ENCODE data around the gene NPAS3.

Gene NPAS3

DNA sequence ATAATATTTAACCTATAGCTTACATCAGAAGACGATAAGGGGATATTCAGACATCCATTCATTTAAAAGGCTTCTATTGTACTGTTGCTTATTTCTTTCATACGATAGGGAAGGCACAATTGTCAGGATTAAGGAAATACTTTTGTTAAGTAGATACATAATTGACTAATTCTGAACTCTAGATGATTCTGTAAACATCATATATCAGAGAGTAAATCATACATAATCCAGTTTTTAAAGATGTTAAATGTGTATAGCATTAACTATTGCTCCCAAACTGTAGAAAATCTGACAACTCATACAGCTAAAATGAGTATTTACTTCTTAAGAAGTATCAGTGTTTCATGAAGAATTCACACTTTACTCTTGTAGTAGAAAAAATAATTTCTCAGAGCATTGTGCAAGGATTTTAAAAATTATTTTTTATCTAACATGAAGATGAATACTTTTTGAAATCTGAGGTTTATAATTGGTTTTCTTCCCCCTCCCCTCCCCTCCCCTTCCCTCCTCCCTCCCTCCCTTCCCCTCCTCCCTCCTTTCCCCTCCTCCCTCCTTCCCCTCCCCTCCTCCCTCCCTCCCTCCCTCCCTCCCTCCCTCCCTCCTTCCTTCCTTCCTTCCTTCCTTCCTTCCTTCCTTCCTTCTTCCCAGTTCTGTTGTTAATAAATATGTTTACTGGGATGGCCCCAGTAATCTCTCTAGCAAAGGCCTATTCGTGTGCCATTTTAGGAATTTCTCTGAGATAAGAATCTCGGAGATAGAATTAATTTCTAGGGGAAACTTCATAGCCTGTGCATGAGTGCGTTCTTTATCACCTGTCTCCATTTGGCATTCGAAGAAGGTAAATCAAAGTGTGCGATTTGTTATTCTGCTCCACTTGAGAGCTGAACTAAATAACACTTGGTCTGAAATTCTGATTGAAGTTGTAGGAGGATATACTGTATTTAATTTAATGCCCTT is 2.3 kb downstream of the NPAS3 start:
- DNase-seq, result no peak

DNA sequence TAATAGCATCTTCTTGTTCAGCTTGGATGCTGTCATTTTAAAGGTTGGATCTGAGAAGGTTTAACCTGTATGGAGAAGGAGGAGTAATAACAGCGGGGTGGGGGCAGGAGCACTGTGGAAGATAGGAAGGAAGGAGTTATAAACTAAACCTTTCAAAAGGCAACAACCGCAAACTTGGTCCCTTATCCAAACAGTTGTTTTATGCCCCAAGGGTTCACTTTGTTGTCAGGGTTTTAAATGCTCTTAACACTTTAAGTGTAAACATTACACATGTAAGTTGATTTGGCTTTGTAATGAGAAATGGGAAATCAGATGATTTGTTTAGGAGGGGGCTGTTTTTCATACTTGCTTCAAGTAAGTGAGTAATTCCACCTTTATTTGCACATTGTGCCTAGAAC is 3.0 kb downstream of the NPAS3 start:
- peak; percentile 18 for DNase-seq

DNA sequence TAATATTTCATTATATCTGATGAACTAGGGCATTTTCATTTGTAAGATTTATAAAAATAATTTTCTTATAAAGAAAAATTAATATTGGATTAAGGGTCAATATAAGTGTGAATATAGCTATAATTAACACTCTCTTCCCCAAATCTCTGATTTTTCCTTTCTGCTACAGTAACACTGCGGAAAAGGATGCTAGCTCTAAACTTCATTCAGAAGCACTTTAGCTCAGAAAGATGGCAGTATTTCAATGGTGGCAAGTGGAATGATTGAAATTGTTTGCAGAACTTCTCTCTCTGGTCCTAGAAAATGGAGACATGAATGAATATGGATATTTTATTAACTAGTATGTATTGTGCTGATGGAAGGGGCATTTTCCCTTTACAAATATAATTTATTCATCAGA is 8.4 kb downstream of the NPAS3 start:
- DNase-seq, result no peak

- no peak for DNase-seq
Observed at GRCh38 chr14:32947792-32948191, 9.1 kb downstream of the NPAS3 start.

DNA sequence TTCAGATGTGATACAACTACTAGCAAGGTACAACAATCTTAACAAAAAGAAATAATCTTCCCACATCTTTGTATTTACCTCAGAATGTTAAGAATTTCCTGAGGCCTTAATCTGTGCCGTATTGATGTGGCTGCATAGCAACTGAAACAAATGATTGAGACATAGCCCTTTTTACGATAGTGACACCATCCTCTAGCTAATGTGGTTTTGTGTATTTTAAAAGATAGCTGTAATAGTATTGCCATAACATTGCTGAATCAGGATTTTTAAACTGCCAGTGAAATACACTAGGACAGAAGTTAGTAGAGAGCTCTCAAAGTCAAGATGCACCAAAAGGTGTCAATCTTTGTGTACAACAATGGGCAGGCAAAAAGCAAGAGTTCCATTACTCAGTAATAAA is 11.9 kb downstream of the NPAS3 start:
- DNase-seq, result no peak

- no peak for DNase-seq
Observed at GRCh38 chr14:32967421-32967820, 28.7 kb downstream of the NPAS3 start.

GRCh38 chr14:32968972-32969544 is 30.4 kb downstream of the NPAS3 start:
- DNase-seq, result no peak

- no peak for DNase-seq
Observed at GRCh38 chr14:32977913-32978312, 39.2 kb downstream of the NPAS3 start.

DNA sequence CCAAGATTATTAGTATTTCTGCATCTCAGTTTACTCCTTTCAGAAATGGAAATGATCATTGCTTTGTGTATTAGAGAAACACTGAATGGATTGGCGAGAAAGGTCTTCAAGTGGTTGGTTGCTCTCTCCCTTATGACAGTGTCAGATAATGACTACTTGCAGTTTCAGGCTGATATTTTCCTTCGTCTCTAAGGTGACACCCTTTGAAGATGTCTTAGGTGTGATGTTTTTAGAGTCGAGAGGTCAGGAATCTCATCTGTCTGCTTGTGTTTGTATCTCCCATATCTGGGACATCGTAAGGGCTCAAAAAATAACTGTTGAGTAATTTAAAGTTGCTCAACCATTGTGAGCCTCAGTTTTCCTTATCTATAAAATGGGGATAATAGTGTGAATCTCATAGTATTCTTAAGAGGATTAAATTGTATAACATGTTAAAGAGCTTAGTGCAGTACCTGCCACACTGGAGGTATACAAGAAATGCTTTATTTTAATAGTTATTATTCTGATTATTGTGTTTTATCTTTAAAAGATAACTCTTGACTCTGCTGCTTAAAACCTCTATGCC is 40.1 kb downstream of the NPAS3 start:
- no peak for DNase-seq

GRCh38 chr14:32980178-32980901 is 41.7 kb downstream of the NPAS3 start:
- DNase-seq, result no peak

GRCh38 chr14:32980902-32981501 is 42.3 kb downstream of the NPAS3 start:
- peak; percentile 18 for DNase-seq

DNA sequence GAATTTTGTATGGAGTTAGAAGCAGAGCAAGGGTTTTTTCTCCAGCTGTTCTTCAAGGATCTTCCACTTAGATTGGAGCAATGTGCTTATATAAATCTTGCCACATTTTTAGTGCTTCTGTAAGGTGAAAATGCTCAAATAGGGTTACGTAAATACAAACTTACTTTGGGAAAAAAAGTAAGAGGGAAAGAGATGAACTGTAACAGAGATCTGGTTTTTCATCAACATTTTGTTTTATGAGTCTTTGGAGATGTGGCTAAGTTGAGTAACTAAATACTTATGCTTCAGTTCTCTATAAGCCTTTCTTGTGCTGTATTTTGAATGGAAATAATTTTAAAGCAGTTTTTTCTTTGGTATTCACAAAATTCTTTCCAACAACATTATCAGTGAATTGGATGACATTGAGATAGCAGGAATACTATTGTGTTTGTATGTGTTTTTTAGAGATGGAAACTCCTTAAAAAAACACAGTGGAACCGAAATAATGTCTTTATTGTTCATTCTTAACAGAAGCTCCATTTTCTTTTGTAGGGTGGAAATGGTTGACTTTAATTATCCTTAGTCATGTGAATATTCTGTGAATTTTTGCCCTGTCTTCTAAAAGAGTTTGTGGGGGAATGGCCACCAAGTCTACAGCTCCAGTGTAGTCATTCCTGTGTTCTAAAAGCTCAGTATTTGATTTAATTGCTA is 45.7 kb downstream of the NPAS3 start:
- DNase-seq, result no peak

DNA sequence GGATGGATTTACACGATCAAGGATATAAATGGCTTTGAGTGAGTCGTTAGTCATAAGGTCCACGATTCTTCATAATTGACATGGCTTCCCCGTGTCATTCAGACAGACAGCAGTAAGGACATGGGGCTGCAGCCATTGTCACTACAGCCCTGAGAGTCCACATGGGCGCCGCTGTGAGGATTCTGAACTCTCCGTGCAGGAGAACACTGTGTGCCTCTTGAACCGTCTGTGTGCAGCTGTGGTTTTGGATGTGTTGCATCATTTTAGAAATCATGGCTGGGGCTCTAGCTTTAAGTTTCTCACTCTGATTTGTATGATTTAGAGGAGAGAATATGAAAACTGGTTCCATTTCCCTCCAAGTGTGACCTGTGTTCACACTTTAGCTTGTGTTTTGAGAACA is 47.2 kb downstream of the NPAS3 start:
- DNase-seq, result no peak

DNA sequence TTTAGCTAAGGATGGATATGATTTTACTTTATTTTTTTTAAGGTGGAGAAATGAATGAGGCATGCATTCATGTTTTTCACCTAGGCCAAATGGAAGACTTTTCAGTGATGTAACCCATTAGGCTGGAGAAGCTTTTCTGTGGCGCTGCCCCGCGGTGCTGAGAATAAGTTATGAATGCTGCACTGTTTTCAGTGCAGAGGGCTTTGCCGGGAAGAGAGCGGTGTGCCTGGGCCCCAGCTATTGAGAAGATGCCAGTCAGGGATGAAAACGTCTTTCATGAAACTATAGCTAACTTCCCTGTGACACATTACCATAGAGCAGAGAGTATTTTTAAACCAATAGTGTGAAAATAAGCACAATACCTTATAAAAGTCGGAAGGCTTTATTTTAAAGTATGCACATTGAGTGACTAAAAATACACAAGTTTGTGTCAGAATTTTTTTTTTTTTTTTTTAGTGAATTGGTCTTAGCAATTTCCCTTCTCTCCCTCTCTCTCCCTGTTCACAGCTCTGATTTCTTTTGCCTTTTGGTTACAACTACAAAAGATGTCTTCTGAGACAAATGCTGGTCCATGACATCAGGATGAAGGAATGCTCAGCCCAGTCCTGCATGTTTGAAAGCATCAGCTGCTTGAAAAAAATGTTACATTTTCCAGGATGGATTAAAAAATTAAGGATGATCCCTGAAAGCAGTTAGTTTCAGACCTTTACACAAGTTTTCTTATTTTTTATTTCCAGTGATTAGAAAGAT is 48.3 kb downstream of the NPAS3 start:
- no peak for DNase-seq

GRCh38 chr14:32991691-32992090 is 53.0 kb downstream of the NPAS3 start:
- no peak for DNase-seq

GRCh38 chr14:32993921-32994320 is 55.2 kb downstream of the NPAS3 start:
- DNase-seq, result no peak

GRCh38 chr14:32996343-32996742 is 57.7 kb downstream of the NPAS3 start:
- no peak for DNase-seq

GRCh38 chr14:32998433-32998832 is 59.8 kb downstream of the NPAS3 start:
- no peak for DNase-seq

- no peak for DNase-seq
Observed at GRCh38 chr14:33009673-33010072, 71.0 kb downstream of the NPAS3 start.

- no peak for DNase-seq
Observed at GRCh38 chr14:33010495-33010894, 71.8 kb downstream of the NPAS3 start.

DNA sequence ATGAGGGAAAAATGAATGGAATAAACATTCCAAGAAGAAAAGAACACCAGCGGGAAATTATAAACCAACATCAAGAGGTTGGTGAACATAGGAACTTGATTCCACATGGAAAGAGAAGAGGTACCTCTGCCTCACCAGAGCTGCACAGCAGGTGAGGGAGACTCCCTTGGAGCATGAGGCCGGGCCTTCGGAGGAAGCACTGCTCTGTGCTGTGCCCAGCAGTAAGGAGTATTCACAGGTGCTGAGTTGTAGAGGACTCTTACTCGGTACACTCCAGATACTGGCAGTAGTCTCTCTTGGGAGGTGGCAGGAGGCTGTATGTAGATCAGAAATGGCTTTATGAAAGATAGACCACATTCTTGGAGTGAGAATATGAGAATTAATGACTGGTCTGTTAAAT is 76.0 kb downstream of the NPAS3 start:
- DNase-seq, result no peak

DNA sequence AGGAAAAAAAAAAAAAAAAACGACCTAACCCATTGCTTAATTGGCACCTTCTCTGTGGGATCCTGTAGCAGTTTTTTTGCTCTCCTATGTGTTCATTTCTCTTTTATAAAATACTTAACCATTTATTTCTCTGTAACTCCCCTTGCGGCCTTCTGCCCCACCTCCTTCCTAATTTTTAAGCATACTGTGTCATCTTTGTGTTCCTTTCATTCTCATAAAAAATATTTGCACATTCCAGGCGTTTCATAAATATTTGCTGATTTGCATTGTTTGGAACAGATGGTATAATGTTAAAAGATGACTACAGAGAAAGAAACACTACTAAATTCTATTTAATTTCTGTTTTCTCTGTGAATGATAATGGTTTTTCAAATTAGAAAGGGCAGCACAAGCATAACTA is 77.9 kb downstream of the NPAS3 start:
- no peak for DNase-seq
